Stomach (tissue), 4 donors: ENCODE measurements around the gene HCN1.

ENCODE experiments used
- CTCF ChIP-seq, 7 experiments: fragments of 450-650 bp in 4 of 7; fragments of 200-600 bp in 3 of 7; sonication (generic) in 3 of 7; IDR thresholded peaks; one replicate each; pipeline ENCODE4 v1.5.1; 2016 to 2019; ENCODE audit warnings: antibody characterized with exemption in 7 of 7, control low read depth in 2 of 7, mild to moderate bottlenecking in 1 of 7
- POLR2A ChIP-seq, 4 donors: fragments of 450-650 bp; IDR thresholded peaks; one replicate each; pipeline ENCODE4 v1.6.1; 2016; ENCODE audit warnings: antibody characterized with exemption in 4 of 4, control low read depth in 2 of 4, mild to moderate bottlenecking in 1 of 4, moderate library complexity in 1 of 4
- POLR2AphosphoS5 ChIP-seq, 3 donors: sonication (generic); formaldehyde crosslinking; IDR thresholded peaks; one replicate each; pipeline ENCODE4 v1.6.1; 2016; ENCODE audit warnings: antibody characterized with exemption in 3 of 3

- TF ChIP-seq CTCF (IDR thresholded peaks at IDR 0.05) (no peak), POLR2AphosphoS5 (IDR thresholded peaks at IDR 0.05) (no peak), POLR2A (IDR thresholded peaks at IDR 0.05) (no peak)
These were observed 284.1 kb downstream of the HCN1 start for GRCh38 chr5:45411971-45412612.
